ENCODE data around the gene ANO5. TPM values are rescaled to one million over a fixed set of nuclear protein-coding genes. Genes with fewer than 3 reads are reported as not detected.

Gene ANO5
- polyA plus RNA-seq, 1 experiment: not detected

DNA sequence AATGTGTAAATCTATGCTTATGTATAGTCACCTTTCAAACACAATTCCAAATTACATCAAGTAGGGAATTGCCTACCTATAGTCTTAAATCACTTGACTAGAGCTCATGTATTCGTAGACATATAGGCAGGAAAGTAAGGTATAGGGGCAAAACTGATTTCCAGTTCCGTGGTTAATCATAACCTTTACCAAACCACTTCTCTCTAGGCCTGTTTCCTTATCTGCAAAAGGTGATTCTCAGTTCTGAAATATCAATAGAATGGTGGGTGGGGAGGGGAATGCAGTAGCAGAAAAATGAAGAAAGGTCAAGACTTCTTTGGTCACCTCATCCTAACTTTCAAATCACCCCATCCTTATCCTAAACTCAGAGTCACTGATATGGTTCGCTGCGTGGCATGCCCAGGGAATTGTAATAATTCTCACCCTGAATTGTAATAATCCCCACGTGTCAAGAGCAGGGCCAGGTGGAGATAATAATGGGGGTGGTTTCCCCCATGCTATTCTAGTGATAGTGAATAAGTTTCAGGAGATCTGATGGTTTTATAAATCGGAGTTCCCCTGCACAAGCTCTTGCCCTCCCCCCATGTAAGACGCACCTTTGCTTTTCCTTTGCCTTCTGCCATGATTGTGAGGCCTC, 1.9 kb upstream of the ANO5 start:
- H3K9me3 ChIP-seq (ENCODE audit: control insufficient read depth, insufficient read depth, low read length): peaks cover 18% of the 10 kb centered on the region; the same call in 1 of the 2 replicates
- POLR2A ChIA-PET: no interaction called here

DNA sequence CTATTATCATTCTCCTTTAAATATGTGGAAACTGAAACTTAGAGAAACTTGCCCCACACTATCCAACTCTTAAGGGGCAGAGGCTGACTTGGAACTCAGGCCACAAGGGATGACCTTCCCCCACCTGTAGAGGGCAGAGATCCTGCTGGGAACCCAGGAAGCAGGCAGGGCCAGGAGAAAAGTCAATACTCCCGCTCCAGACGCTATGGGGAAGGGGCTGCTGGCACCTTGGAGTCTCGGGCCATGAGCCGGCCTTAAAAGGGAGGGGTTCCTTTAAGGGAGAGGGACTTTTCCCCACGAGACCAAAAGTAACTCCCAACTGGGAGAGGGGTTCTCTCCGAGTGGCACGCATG, 620 bp upstream of the ANO5 start:
- H3K27ac ChIP-seq (ENCODE audit: low read depth, low read length): no peak overlapping the region
- TF ChIP-seq, protein P1, sequence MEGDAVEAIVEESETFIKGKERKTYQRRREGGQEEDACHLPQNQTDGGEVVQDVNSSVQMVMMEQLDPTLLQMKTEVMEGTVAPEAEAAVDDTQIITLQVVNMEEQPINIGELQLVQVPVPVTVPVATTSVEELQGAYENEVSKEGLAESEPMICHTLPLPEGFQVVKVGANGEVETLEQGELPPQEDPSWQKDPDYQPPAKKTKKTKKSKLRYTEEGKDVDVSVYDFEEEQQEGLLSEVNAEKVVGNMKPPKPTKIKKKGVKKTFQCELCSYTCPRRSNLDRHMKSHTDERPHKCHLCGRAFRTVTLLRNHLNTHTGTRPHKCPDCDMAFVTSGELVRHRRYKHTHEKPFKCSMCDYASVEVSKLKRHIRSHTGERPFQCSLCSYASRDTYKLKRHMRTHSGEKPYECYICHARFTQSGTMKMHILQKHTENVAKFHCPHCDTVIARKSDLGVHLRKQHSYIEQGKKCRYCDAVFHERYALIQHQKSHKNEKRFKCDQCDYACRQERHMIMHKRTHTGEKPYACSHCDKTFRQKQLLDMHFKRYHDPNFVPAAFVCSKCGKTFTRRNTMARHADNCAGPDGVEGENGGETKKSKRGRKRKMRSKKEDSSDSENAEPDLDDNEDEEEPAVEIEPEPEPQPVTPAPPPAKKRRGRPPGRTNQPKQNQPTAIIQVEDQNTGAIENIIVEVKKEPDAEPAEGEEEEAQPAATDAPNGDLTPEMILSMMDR (IDR thresholded peaks at IDR 0.05; ENCODE audit: low read depth, low read length): no peak
- no peak overlapping the region for H3K4me3 ChIP-seq (ENCODE audit: low read depth, low read length)
- POLR2A ChIA-PET: no interaction called here
- H3K9me3 ChIP-seq (ENCODE audit: control insufficient read depth, insufficient read depth, low read length): peaks cover 18% of the 10 kb centered on the region; the same call in 1 of the 2 replicates
- H3K27me3 ChIP-seq (ENCODE audit: control insufficient read depth, insufficient read depth, low read length): no peaks in the 10 kb centered on the region
- CTCF ChIA-PET: no interaction called here
- no peak for DNase-seq (ENCODE audit: low read depth, low spot score)

More for the DNA sequence above, 1.9 kb upstream of the ANO5 start:
- TF ChIP-seq, protein P1 (IDR thresholded peaks at IDR 0.05; ENCODE audit: low read depth, low read length): no peak
- CTCF ChIA-PET: no interaction called here
- no peak overlapping the region for H3K4me3 ChIP-seq (ENCODE audit: low read depth, low read length)
- DNase-seq (ENCODE audit: low read depth, low spot score): no peak
- H3K27me3 ChIP-seq (ENCODE audit: control insufficient read depth, insufficient read depth, low read length): no peaks in the 10 kb centered on the region
- H3K27ac ChIP-seq (ENCODE audit: low read depth, low read length): no peak overlapping the region

DNA sequence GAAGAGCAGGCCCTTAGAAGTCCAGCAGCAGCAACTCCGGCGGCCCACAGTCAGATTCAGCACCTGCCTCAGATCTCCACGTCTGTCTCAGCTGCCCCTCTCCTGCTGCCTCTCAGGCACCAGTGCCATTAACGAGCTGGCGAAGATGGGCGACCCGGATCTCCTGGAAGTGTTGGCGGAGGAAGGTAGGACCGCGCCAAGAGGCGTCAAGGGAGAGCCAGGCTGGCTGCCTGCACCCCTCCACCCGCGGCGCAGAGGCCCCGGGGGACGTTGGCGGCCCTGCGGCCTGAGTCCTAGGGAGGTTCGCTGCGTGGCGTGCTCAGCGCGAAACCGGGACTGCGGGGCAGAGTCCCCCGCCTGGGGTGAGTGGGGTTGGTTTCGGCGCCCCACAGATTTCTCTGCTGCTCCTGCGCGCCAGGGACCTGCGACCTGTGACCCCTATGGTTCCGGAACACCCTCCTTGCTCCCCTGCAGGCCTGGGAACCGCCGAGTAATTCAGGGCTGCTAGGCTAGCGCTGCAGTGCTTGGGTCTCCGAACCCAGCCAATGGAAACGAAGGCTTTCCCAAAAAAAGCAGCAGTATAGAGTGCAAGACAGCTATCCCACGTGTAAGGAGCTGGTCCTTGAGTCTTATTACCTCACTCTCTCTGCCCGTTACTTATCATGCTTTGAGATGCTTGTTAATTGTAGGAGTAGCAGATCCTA, 615 bp downstream of the ANO5 start:
- ChIA-PET POLR2A (no interaction called here), CTCF (no interaction called here)
- no peak overlapping the region for H3K27ac ChIP-seq (ENCODE audit: low read depth, low read length)
- TF ChIP-seq, protein P1 (IDR thresholded peaks at IDR 0.05; ENCODE audit: low read depth, low read length): no peak
- no peak overlapping the region for H3K4me3 ChIP-seq (ENCODE audit: low read depth, low read length)
- no peak for DNase-seq (ENCODE audit: low read depth, low spot score)
- H3K9me3 ChIP-seq (ENCODE audit: control insufficient read depth, insufficient read depth, low read length): peaks cover 18% of the 10 kb centered on the region; the same call in 1 of the 2 replicates
- no peaks in the 10 kb centered on the region for H3K27me3 ChIP-seq (ENCODE audit: control insufficient read depth, insufficient read depth, low read length)

DNA sequence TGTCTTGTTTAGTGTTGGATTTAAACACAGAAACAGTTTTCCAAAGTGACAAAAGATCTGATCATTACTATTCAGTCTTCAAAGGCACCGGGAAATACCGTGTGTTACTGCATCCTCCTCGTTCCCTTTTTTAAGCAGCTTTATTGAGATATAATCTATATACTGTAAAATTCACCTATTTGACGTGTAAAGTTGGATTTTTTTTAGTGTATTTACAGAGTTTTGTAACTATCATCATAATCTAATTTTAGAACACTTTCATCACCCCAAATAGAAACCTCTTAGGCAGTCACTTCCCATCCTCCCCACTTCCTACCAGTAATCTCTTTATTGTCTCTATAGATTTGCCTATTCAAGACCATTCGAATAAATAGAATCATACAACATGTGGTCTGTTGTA, 1.4 kb downstream of the ANO5 start:
- CTCF ChIA-PET: no interaction called here
- H3K9me3 ChIP-seq (ENCODE audit: control insufficient read depth, insufficient read depth, low read length): peaks cover 18% of the 10 kb centered on the region; the same call in 1 of the 2 replicates
- POLR2A ChIA-PET: no interaction called here
- TF ChIP-seq, protein P1 (IDR thresholded peaks at IDR 0.05; ENCODE audit: low read depth, low read length): no peak
- no peak overlapping the region for H3K4me3 ChIP-seq (ENCODE audit: low read depth, low read length)
- DNase-seq (ENCODE audit: low read depth, low spot score): no peak
- H3K27me3 ChIP-seq (ENCODE audit: control insufficient read depth, insufficient read depth, low read length): no peaks in the 10 kb centered on the region
- H3K27ac ChIP-seq (ENCODE audit: low read depth, low read length): no peak overlapping the region

DNA sequence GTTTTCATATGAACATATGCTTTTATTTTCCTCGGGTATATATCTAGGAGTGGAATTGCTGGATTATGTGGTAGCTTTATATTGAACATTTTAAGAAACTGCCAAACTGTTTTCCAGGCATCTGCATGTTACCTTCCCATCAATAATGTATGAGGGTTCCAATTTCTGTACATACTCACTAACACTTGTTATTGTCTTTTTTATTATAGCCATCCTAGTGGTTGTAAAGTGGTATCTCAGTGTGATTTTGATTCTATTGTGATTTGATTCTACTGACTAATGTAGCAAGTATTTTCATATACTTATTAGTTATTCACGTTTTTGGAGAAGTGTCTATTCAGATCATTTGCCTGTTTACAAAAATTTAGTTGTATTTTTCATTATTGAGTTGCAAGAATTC, 2.0 kb downstream of the ANO5 start:
- DNase-seq (ENCODE audit: low read depth, low spot score): no peak
- Histone ChIP-seq H3K27me3 (ENCODE audit: control insufficient read depth, insufficient read depth, low read length) (no peaks in the 10 kb centered on the region), H3K27ac (ENCODE audit: low read depth, low read length) (no peak overlapping the region), H3K4me3 (ENCODE audit: low read depth, low read length) (no peak overlapping the region), H3K9me3 (ENCODE audit: control insufficient read depth, insufficient read depth, low read length) (peaks cover 18% of the 10 kb centered on the region; the same call in 1 of the 2 replicates)
- POLR2A ChIA-PET: no interaction called here
- TF ChIP-seq, protein P1 (IDR thresholded peaks at IDR 0.05; ENCODE audit: low read depth, low read length): no peak
- CTCF ChIA-PET: no interaction called here

All from AG04450 (cell line).